Measurements from ENCODE around the gene REEP1. TPM values are rescaled to one million over a fixed set of nuclear protein-coding genes. Genes with fewer than 3 reads are reported as not detected.
A peak's percentile ranks its signal among the peaks of the same experiment; 100 is the strongest.

The REEP1 gene
- polyA plus RNA-seq, 2 of the 4 experiments (the other 2 are of a cell fraction), result 0.30 to 0.45 TPM

DNA sequence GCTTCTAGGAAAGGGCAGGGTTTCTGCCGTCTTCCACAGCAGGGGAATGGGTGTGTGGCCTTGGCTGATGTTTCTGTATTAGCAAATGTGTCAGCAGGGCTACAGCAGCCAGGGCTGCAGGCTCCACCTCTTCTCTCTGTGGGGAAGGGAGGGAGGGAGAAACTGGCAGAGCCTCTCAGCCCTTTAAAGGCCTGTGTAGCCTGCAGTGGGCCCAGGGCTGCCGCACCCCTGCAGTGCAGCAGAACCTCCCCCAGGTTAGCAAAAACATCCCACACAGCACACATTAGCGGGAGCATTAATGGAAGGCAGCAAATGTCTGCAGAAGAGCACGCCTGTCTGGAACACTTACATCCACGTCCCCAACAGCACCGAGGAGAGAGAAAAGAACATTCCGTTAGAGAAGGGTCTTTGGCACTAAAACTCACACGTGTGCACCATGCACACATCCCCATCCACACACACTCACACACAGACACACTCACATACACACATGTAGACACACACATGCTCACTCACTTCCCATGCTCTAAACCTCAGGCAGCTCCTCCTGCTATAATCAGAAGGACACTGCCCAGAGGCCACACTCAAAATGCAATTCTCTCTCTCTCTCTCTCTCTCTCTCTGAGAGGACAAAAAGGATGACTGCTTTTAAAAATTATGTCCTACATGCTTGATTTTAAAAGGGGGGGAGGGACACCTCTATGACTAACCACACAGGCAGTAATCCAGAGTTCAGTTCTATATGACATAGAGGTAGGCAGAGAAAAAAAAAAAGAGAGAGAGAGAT lies 114.1 kb downstream of the REEP1 start (continued):
- TF ChIP-seq ZFP36 (IDR thresholded peaks at IDR 0.05; ENCODE audit: borderline replicate concordance, partially characterized antibody) (no peak), NFE2L2 (conservative IDR thresholded peaks at IDR 0.05; ENCODE audit: low read length) (no peak), E2F6 (IDR thresholded peaks at IDR 0.05; ENCODE audit: borderline replicate concordance, low read depth) (no peak), ZNF302 (CRISPR knock-in tag; IDR thresholded peaks at IDR 0.05) (no peak), MAZ (IDR thresholded peaks at IDR 0.05; ENCODE audit: borderline replicate concordance, low read depth, low read length) (no peak), MAX (IDR thresholded peaks at IDR 0.05) (no peak), NR3C1 (IDR thresholded peaks at IDR 0.05) (no peak), CBX2 (IDR thresholded peaks at IDR 0.05; ENCODE audit: borderline replicate concordance, low read depth) (no peak)

DNA sequence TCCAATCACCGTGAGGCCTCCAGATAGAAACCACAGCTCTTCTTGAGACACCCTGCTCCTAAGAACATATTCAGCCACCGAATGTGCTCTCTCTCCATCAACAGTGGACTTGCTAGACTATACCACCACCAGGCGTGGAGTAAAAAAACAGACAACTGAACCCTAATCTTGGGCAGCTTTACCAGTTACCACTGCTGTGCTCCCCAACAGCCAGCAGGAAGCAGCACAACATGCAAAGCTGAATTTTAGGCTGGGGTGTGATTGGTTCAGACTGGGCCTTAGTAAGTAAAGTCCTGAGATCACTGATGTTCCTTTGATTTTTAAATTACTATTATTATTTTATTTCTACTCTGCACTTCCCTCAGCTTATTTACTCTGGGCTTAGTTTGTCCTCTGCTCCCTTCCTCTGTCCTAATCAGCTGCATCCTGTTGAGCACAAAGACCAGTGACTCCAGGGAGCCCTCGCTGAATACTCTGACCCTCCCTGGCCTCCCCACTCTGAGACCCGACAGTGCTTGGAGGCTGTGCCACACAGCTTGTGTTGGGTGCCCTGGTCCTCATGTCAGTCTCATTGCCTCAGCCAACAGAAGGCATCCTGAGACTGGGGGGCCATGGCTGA lies 116.3 kb downstream of the REEP1 start:
- TF ChIP-seq RAD21 (conservative IDR thresholded peaks at IDR 0.05 in 1 of 2, IDR thresholded peaks at IDR 0.05 in 1 of 2), result peak; percentile 69 to 73
- no peak for TF ChIP-seq CHD4 (IDR thresholded peaks at IDR 0.05; ENCODE audit: borderline replicate concordance)
- no peak for TF ChIP-seq EHMT2 (IDR thresholded peaks at IDR 0.05; ENCODE audit: low read depth)
- no peak for TF ChIP-seq POLR2AphosphoS2 (conservative IDR thresholded peaks at IDR 0.05; ENCODE audit: low read length)
- TF ChIP-seq SMC3 (IDR thresholded peaks at IDR 0.05), result peak; percentile 69
- TF ChIP-seq USF2 (IDR thresholded peaks at IDR 0.05), result no peak
- TF ChIP-seq, protein P1, sequence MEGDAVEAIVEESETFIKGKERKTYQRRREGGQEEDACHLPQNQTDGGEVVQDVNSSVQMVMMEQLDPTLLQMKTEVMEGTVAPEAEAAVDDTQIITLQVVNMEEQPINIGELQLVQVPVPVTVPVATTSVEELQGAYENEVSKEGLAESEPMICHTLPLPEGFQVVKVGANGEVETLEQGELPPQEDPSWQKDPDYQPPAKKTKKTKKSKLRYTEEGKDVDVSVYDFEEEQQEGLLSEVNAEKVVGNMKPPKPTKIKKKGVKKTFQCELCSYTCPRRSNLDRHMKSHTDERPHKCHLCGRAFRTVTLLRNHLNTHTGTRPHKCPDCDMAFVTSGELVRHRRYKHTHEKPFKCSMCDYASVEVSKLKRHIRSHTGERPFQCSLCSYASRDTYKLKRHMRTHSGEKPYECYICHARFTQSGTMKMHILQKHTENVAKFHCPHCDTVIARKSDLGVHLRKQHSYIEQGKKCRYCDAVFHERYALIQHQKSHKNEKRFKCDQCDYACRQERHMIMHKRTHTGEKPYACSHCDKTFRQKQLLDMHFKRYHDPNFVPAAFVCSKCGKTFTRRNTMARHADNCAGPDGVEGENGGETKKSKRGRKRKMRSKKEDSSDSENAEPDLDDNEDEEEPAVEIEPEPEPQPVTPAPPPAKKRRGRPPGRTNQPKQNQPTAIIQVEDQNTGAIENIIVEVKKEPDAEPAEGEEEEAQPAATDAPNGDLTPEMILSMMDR (IDR thresholded peaks at IDR 0.05), result peak; percentile 64
- Histone ChIP-seq H3K4me1 (no peaks in the 10 kb centered on the region), H3K9me3 (no peaks in the 10 kb centered on the region), H3K4me2 (no peak overlapping the region), H3K4me3 (no peak overlapping the region), H3K27ac (no peak overlapping the region)
- WGBS (ENCODE audit: missing lambda C conversion rate), result 52% methylated on average over 5 of the region's 5 CpGs
- FAIRE-seq, result no peak
- POLR2A ChIA-PET, result interaction anchor here (1.1 to 1.6 kb wide), 2 partner anchors 26 to 220 kb away, joined by 3 to 5 read pairs; partner anchors contain the start of genes IMMT and KDM3A
- CTCF ChIA-PET, result interaction anchor here (0.6 to 2.7 kb wide), 15 partner anchors 9 to 567 kb away, joined by 3 to 19 read pairs (median 5); no protein-coding TSS in a partner anchor
- peak; percentile 33 to 75; a peak in 4 of 6 replicates for ATAC-seq
- DNase-seq (ENCODE audit: low read depth in 1 of 2, low spot score in 1 of 2), result peak; percentile 44 to 61

GRCh38 chr2:86219896-86220295 lies 117.5 kb downstream of the REEP1 start:
- no peak for TF ChIP-seq RARB (CRISPR knock-in tag; IDR thresholded peaks at IDR 0.05)
- no peak for TF ChIP-seq JUNB (IDR thresholded peaks at IDR 0.05)
- TF ChIP-seq RCOR1 (IDR thresholded peaks at IDR 0.05; ENCODE audit: low read depth, low read length), result no peak
- Histone ChIP-seq H3K4me3 (no peak overlapping the region), H3K27ac (no peak overlapping the region), H3K4me2 (no peak overlapping the region), H3K4me1 (no peaks in the 10 kb centered on the region), H3K9me3 (no peaks in the 10 kb centered on the region)
- POLR2A ChIA-PET, result no interaction called here
- CTCF ChIA-PET, result interaction anchor here (2.6 to 2.7 kb wide), 2 partner anchors 150 to 153 kb away, joined by 11 to 19 read pairs; no protein-coding TSS in a partner anchor
- 66% methylated on average over 5 of the region's 5 CpGs for WGBS (ENCODE audit: missing lambda C conversion rate)
- no peak for DNase-seq (ENCODE audit: low read depth in 1 of 2, low spot score in 1 of 2)
- no peak for ATAC-seq
- FAIRE-seq, result no peak
